Anterior cingulate cortex (tissue), 58 donors: ENCODE results near the gene ATP5PB.

Experiments used
- DNase-seq, 58 donors: peaks; one replicate each; lab custom pipeline; 2025; lab: John Stamatoyannopoulos, UW

The ATP5PB gene

GRCh38 chr1:111471538-111471937 is 22.3 kb downstream of the ATP5PB start:
- DNase-seq = no peak

- DNase-seq = no peak
These were observed 24.8 kb downstream of the ATP5PB start for GRCh38 chr1:111474106-111474505.

GRCh38 chr1:111474521-111474920 is 25.3 kb downstream of the ATP5PB start:
- DNase-seq = no peak

- no peak for DNase-seq
These were observed 26.4 kb downstream of the ATP5PB start for GRCh38 chr1:111475701-111476100.

GRCh38 chr1:111476214-111476613 is 26.9 kb downstream of the ATP5PB start:
- no peak for DNase-seq

- no peak for DNase-seq
These were observed 27.6 kb downstream of the ATP5PB start for GRCh38 chr1:111476761-111477309.

GRCh38 chr1:111480674-111481073 is 31.4 kb downstream of the ATP5PB start:
- DNase-seq = no peak

- DNase-seq = peak in 49 of 58 donors; percentile 13 to 83 (median 58)
These were observed 32.3 kb downstream of the ATP5PB start for GRCh38 chr1:111481387-111482221.

GRCh38 chr1:111483166-111483565 is 33.9 kb downstream of the ATP5PB start:
- DNase-seq = no peak

- DNase-seq = no peak
These were observed 34.6 kb downstream of the ATP5PB start for GRCh38 chr1:111483876-111484275.

GRCh38 chr1:111484391-111485026 is 35.2 kb downstream of the ATP5PB start:
- no peak for DNase-seq

- DNase-seq = no peak
These were observed 37.2 kb downstream of the ATP5PB start for GRCh38 chr1:111486431-111486830.

GRCh38 chr1:111487133-111487532 is 37.9 kb downstream of the ATP5PB start:
- no peak for DNase-seq

GRCh38 chr1:111488669-111489068 is 39.4 kb downstream of the ATP5PB start:
- DNase-seq = peak in 17 of 58 donors; percentile 25 to 81 (median 47)

- DNase-seq = peak in 9 of 58 donors; percentile 14 to 65 (median 35)
These were observed 40.3 kb downstream of the ATP5PB start for GRCh38 chr1:111489604-111490003.

GRCh38 chr1:111490220-111490619 is 41.0 kb downstream of the ATP5PB start:
- no peak for DNase-seq

- peak in 3 of 58 donors; percentile 13 to 37 (median 25) for DNase-seq
These were observed 41.8 kb downstream of the ATP5PB start for GRCh38 chr1:111491070-111491469.

- DNase-seq = no peak
These were observed 47.1 kb downstream of the ATP5PB start for GRCh38 chr1:111496398-111496797.

GRCh38 chr1:111497592-111497991 is 48.3 kb downstream of the ATP5PB start:
- no peak for DNase-seq

- DNase-seq = peak in 1 of 58 donors; percentile 36
These were observed 49.9 kb downstream of the ATP5PB start for GRCh38 chr1:111499026-111499785.

- no peak for DNase-seq
These were observed 52.4 kb downstream of the ATP5PB start for GRCh38 chr1:111501645-111502044.
